SK-N-SH (cell line): ENCODE data around the gene SLC12A4. TPM values are rescaled to one million over a fixed set of nuclear protein-coding genes. Genes with fewer than 3 reads are reported as not detected.

ENCODE experiments used
- CTCF ChIA-PET: fragments of 300-600, 350-600 bp; formaldehyde crosslinking; extraction: SDS; loops from one replicate; lab custom pipeline; 2021; lab: Yijun Ruan, JAX
- POLR2A ChIA-PET: fragments of 350-600 bp; sonication (Branson Sonifier 250); formaldehyde crosslinking; extraction: SDS; loops from one replicate; lab custom pipeline; 2020; ENCODE audit warnings: antibody characterized with exemption, inconsistent platforms; lab: Yijun Ruan, JAX
- DNase-seq: peaks from one replicate; pipeline ENCODE4 v3.0.0; 2012
- H2AFZ ChIP-seq: fragments of 200-600 bp; sonication (generic); 2 replicates; pipeline ENCODE4 v1.8.1; 2016; ENCODE audit warnings: antibody characterized with exemption, mild to moderate bottlenecking, low read depth
- H3F3A ChIP-seq: fragments of 200-600 bp; sonication (generic); replicated peaks from 2 replicates; pipeline ENCODE3; 2016; ENCODE audit warnings: antibody characterized with exemption, mild to moderate bottlenecking; ENCODE audit not compliant: insufficient read depth
- H3K27ac ChIP-seq, 2 experiments: fragments of 200-500 bp in 1 of 2; fragments of 200-600 bp in 1 of 2; sonication (Bioruptor generic) in 1 of 2; sonication (generic), shearing (Covaris generic) in 1 of 2; 2 replicates each; pipeline versions ENCODE4 v1.5.1 to v1.6.1; 2014 to 2016; ENCODE audit warnings: low read depth in 2 of 2, inconsistent platforms in 1 of 2, low read length in 1 of 2, mild to moderate bottlenecking in 1 of 2, mixed read lengths in 1 of 2
- H3K27me3 ChIP-seq: fragments of 200-600 bp; sonication (generic), shearing (Covaris generic); 2 replicates; pipeline ENCODE4 v1.6.1; 2016; ENCODE audit warnings: mixed run types; ENCODE audit not compliant: insufficient read depth
- H3K36me3 ChIP-seq, 2 experiments: fragments of 200-500 bp in 1 of 2; fragments of 200-600 bp in 1 of 2; sonication (Bioruptor generic) in 1 of 2; sonication (generic) in 1 of 2; replicated peaks in 1 of 2; 2 replicates each; pipeline versions ENCODE3 to v1.5.1; 2014 to 2016; ENCODE audit warnings: low read length in 1 of 2, mild to moderate bottlenecking in 1 of 2; ENCODE audit not compliant: insufficient read depth in 2 of 2, control insufficient read depth in 1 of 2
- H3K4me1 ChIP-seq, 2 experiments: fragments of 200-500 bp in 1 of 2; fragments of 200-600 bp in 1 of 2; sonication (Bioruptor generic) in 1 of 2; sonication (generic), shearing (Covaris generic) in 1 of 2; 2 replicates each; pipeline versions ENCODE4 v1.5.1 to v1.6.1; 2014 to 2016; ENCODE audit warnings: low read depth in 1 of 2, low read length in 1 of 2, mixed run types in 1 of 2; ENCODE audit not compliant: insufficient read depth in 2 of 2, control insufficient read depth in 1 of 2
- H3K4me2 ChIP-seq: fragments of 200-600 bp; sonication (generic), shearing (Covaris generic); 2 replicates; pipeline ENCODE4 v1.6.1; 2017; ENCODE audit warnings: mixed run types
- H3K4me3 ChIP-seq, 2 experiments: fragments of 200-500 bp in 1 of 2; fragments of 200-600 bp in 1 of 2; sonication (Bioruptor generic) in 1 of 2; sonication (generic), shearing (Covaris generic) in 1 of 2; 2 replicates each; pipeline versions ENCODE4 v1.5.1 to v1.8.1; 2014 to 2016; ENCODE audit warnings: low read depth in 2 of 2, inconsistent platforms in 1 of 2, low read length in 1 of 2, mild to moderate bottlenecking in 1 of 2, mixed read lengths in 1 of 2, moderate library complexity in 1 of 2
- H3K79me2 ChIP-seq: fragments of 200-600 bp; sonication (generic); 2 replicates; pipeline ENCODE4 v1.8.1; 2017; ENCODE audit warnings: mild to moderate bottlenecking; ENCODE audit not compliant: insufficient read depth
- H3K9ac ChIP-seq: fragments of 200-600 bp; sonication (generic); 2 replicates; pipeline ENCODE4 v1.6.1; 2017; ENCODE audit warnings: mixed run types
- H3K9me2 ChIP-seq: fragments of 200-600 bp; sonication (generic); 2 replicates; pipeline ENCODE4 v1.6.1; 2017; ENCODE audit warnings: mixed run types
- H3K9me3 ChIP-seq: fragments of 200-600 bp; sonication (generic); 2 replicates; pipeline ENCODE4 v1.6.1; 2017; ENCODE audit warnings: mixed run types, mild to moderate bottlenecking, moderate library complexity
- H4K20me1 ChIP-seq: fragments of 200-600 bp; sonication (generic); 2 replicates; pipeline ENCODE4 v1.6.1; 2017; ENCODE audit warnings: mild to moderate bottlenecking, mixed run types; ENCODE audit not compliant: insufficient read depth
- EP300 ChIP-seq, 2 experiments: IDR thresholded peaks; 2 replicates each; pipeline versions ENCODE4 v1.4.0 to v1.6.1; 2012; ENCODE audit warnings: borderline replicate concordance in 1 of 2, low read depth in 1 of 2, low read length in 1 of 2
- EZH2phosphoT487 ChIP-seq: fragments of 200-600 bp; sonication (generic); IDR thresholded peaks from 2 replicates; pipeline ENCODE4 v1.6.1; 2017; ENCODE audit warnings: low read depth, mixed run types, mild to moderate bottlenecking, antibody characterized with exemption, moderate library complexity, borderline replicate concordance
- FOSL2 ChIP-seq: IDR thresholded peaks from 2 replicates; pipeline ENCODE4 v1.4.0; 2012; ENCODE audit warnings: low read depth, mild to moderate bottlenecking, moderate library complexity, borderline replicate concordance
- FOXJ3 ChIP-seq: sonication (generic); formaldehyde crosslinking; IDR thresholded peaks from 2 replicates; pipeline ENCODE4 v1.5.1; 2020; ENCODE audit warnings: mild to moderate bottlenecking, missing genetic modification reagents
- FOXM1 ChIP-seq: IDR thresholded peaks from 2 replicates; pipeline ENCODE4 v1.4.0; 2012; ENCODE audit warnings: low read depth, mild to moderate bottlenecking
- GATA2 ChIP-seq: sonication (generic); formaldehyde crosslinking; IDR thresholded peaks from 2 replicates; pipeline ENCODE4 v1.5.0; 2020; ENCODE audit warnings: mild to moderate bottlenecking, missing genetic modification reagents
- JUND ChIP-seq: IDR thresholded peaks from 2 replicates; pipeline ENCODE4 v1.4.0; 2012
- MAX ChIP-seq: IDR thresholded peaks from 2 replicates; pipeline ENCODE4 v1.4.0; 2012; ENCODE audit warnings: low read depth
- MEF2A ChIP-seq: IDR thresholded peaks from 2 replicates; pipeline ENCODE4 v1.4.0; 2012; ENCODE audit warnings: low read depth, borderline replicate concordance
- MXI1 ChIP-seq: IDR thresholded peaks from 2 replicates; pipeline ENCODE4 v1.6.1; 2012; ENCODE audit warnings: mild to moderate bottlenecking, low read depth, low read length, improper control_type of control experiment
- NRF1 ChIP-seq: IDR thresholded peaks from 2 replicates; pipeline ENCODE4 v1.6.1; 2012; ENCODE audit warnings: low read depth, mild to moderate bottlenecking, low read length
- SIN3A ChIP-seq: IDR thresholded peaks from 2 replicates; pipeline ENCODE4 v1.6.1; 2012; ENCODE audit warnings: low read depth, mild to moderate bottlenecking, low read length, moderate library complexity, borderline replicate concordance
- SMC3 ChIP-seq: IDR thresholded peaks from 2 replicates; pipeline ENCODE4 v1.6.1; 2012; ENCODE audit warnings: low read depth, low read length, improper control_type of control experiment
- TAF1 ChIP-seq: IDR thresholded peaks from 2 replicates; pipeline ENCODE4 v1.6.1; 2012; ENCODE audit warnings: low read depth, mild to moderate bottlenecking, low read length, moderate library complexity, borderline replicate concordance
- TCF12 ChIP-seq: IDR thresholded peaks from 2 replicates; pipeline ENCODE4 v1.4.0; 2012
- WGBS: methylation state at CpG from one replicate; pipeline ENCODE4 v1.1.6; 2017; ENCODE audit warnings: low lambda C conversion rate; 5-methylcytosine and 5-hydroxymethylcytosine counted together
- polyA plus RNA-seq, 3 experiments: library from polyadenylated mRNA; depleted of rRNA; stranded (reverse); fragments of >200 nt; gene quantifications; 2 replicates each; pipeline ENCODE4 v1.2.3, GENCODE V29; 2012
- TF ChIP-seq, protein P1 (sequence below): IDR thresholded peaks from 2 replicates; pipeline ENCODE4 v1.6.1; 2012; ENCODE audit warnings: mild to moderate bottlenecking, low read depth, low read length, moderate library complexity
- TF ChIP-seq, protein P2 (sequence below): fragments of 150-350 bp; IDR thresholded peaks from 2 replicates; pipeline ENCODE4 v1.6.1; 2016; ENCODE audit warnings: mild to moderate bottlenecking, low read depth, low read length
- TF ChIP-seq, protein P3 (sequence below): fragments of 150-350 bp; IDR thresholded peaks from 2 replicates; pipeline ENCODE4 v1.6.1; 2017; ENCODE audit warnings: antibody characterized with exemption, low read length, low read depth, borderline replicate concordance

Gene SLC12A4
- polyA plus RNA-seq, 1 of the 3 experiments (the other 2 are of a cell fraction), result 75.8 TPM

GRCh38 chr16:67928561-67929364 lies 39.7 kb downstream of the SLC12A4 start (continued):
- TF ChIP-seq FOXJ3 (CRISPR knock-in tag), result no peak
- no peak for TF ChIP-seq EP300 (IDR thresholded peaks at IDR 0.05; ENCODE audit: borderline replicate concordance in 1 of 2, low read depth in 1 of 2, low read length in 1 of 2)
- TF ChIP-seq, protein P1, sequence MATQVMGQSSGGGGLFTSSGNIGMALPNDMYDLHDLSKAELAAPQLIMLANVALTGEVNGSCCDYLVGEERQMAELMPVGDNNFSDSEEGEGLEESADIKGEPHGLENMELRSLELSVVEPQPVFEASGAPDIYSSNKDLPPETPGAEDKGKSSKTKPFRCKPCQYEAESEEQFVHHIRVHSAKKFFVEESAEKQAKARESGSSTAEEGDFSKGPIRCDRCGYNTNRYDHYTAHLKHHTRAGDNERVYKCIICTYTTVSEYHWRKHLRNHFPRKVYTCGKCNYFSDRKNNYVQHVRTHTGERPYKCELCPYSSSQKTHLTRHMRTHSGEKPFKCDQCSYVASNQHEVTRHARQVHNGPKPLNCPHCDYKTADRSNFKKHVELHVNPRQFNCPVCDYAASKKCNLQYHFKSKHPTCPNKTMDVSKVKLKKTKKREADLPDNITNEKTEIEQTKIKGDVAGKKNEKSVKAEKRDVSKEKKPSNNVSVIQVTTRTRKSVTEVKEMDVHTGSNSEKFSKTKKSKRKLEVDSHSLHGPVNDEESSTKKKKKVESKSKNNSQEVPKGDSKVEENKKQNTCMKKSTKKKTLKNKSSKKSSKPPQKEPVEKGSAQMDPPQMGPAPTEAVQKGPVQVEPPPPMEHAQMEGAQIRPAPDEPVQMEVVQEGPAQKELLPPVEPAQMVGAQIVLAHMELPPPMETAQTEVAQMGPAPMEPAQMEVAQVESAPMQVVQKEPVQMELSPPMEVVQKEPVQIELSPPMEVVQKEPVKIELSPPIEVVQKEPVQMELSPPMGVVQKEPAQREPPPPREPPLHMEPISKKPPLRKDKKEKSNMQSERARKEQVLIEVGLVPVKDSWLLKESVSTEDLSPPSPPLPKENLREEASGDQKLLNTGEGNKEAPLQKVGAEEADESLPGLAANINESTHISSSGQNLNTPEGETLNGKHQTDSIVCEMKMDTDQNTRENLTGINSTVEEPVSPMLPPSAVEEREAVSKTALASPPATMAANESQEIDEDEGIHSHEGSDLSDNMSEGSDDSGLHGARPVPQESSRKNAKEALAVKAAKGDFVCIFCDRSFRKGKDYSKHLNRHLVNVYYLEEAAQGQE, result no peak
- no peak for TF ChIP-seq MAX
- TF ChIP-seq JUND, result no peak
- TF ChIP-seq SMC3, result peak; percentile 96
- no peak for TF ChIP-seq SIN3A
- TF ChIP-seq TAF1, result no peak
- TF ChIP-seq MXI1, result no peak
- TF ChIP-seq, protein P2, sequence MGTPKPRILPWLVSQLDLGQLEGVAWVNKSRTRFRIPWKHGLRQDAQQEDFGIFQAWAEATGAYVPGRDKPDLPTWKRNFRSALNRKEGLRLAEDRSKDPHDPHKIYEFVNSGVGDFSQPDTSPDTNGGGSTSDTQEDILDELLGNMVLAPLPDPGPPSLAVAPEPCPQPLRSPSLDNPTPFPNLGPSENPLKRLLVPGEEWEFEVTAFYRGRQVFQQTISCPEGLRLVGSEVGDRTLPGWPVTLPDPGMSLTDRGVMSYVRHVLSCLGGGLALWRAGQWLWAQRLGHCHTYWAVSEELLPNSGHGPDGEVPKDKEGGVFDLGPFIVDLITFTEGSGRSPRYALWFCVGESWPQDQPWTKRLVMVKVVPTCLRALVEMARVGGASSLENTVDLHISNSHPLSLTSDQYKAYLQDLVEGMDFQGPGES, result no peak

DNA sequence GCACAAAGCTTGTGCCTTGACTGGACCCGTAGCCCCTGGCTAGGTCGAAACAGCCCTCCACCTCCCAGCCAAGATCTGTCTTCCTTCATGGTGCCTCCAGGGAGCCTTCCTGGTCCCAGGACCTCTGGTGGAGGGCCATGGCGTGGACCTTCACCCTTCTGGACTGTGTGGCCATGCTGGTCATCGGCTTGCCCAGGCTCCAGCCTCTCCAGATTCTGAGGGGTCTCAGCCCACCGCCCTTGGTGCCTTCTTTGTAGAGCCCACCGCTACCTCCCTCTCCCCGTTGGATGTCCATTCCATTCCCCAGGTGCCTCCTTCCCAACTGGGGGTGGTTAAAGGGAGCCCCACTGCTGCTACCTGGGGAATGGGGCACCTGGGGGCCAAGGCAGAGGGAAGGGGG lies 40.3 kb downstream of the SLC12A4 start:
- Histone ChIP-seq H3K4me2 (no peak overlapping the region), H3K9me3 (no peaks in the 10 kb centered on the region), H3K9ac (no peak overlapping the region), H3K79me2 (no peaks in the 10 kb centered on the region), H3K27ac (no peak overlapping the region), H3K4me1 (peaks cover 0 to 4% of the 10 kb centered on the region in 2 experiments; a peak in 1 of 4 replicates), H3K27me3 (no peaks in the 10 kb centered on the region), H2AFZ (no peak overlapping the region), H3F3A (no peaks in the 10 kb centered on the region), H3K4me3 (no peak overlapping the region; a peak in 1 of 4 replicates), H3K36me3 (peaks cover 0 to 44% of the 10 kb centered on the region in 2 experiments), H4K20me1 (peaks cover 13% of the 10 kb centered on the region), H3K9me2 (no peaks in the 10 kb centered on the region)
- WGBS, result 56% methylated on average over 4 of the region's 7 CpGs
- no peak for DNase-seq
- ChIA-PET POLR2A (interaction anchor here (1.3 kb wide), 1 partner anchor 44 kb away, joined by 5 read pairs; the partner anchor contains the start of gene NRN1L), CTCF (interaction anchor here (0.9 to 28.1 kb wide), 21 partner anchors 8 to 407 kb away, joined by 3 to 564 read pairs (median 7); partner anchors contain the start of genes CENPT, EDC4, NRN1L and PSKH1)
- TF ChIP-seq MEF2A (no peak), MAX (no peak), GATA2 (CRISPR knock-in tag) (no peak), EZH2phosphoT487 (no peak), FOXM1 (no peak), TCF12 (no peak), FOSL2 (no peak), MXI1 (no peak), NRF1 (no peak)
- TF ChIP-seq, protein P3, sequence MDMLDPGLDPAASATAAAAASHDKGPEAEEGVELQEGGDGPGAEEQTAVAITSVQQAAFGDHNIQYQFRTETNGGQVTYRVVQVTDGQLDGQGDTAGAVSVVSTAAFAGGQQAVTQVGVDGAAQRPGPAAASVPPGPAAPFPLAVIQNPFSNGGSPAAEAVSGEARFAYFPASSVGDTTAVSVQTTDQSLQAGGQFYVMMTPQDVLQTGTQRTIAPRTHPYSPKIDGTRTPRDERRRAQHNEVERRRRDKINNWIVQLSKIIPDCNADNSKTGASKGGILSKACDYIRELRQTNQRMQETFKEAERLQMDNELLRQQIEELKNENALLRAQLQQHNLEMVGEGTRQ, result no peak
- TF ChIP-seq, protein P1, result no peak
- TF ChIP-seq, all 33 proteins: peak for 0
